HCT116 (cell line): ENCODE data around the gene DCAF4. TPM values are rescaled to one million over a fixed set of nuclear protein-coding genes. Genes with fewer than 3 reads are reported as not detected.

Experiments used
- ATAC-seq: fragments of 200-7000 bp; cut with Tn5 transposase; 2 replicates; pipeline ENCODE4 v1.9.1; 2020; ENCODE audit warnings: mild to moderate bottlenecking, moderate library complexity
- BruUV-seq: library from RNA; stranded (reverse); fragments of 400-500 nt; replicated peaks from 2 replicates; lab custom pipeline; 2021; lab: Mats Ljungman, UMichigan
- CTCF ChIA-PET: fragments of 300-600 bp; sonication (Branson Sonifier 250); formaldehyde crosslinking; loops from one replicate; lab custom pipeline; 2021; ENCODE audit warnings: antibody characterized with exemption; lab: Charles Lee
- POLR2A ChIA-PET: fragments of 300-600, 350-600 bp; sonication (Branson Sonifier 250); formaldehyde crosslinking; loops from one replicate; lab custom pipeline; 2021; ENCODE audit warnings: antibody characterized with exemption; lab: Charles Lee
- RAD21 ChIA-PET, 2 experiments: fragments of 300-600 bp; sonication (Branson Sonifier 250); formaldehyde crosslinking; loops; one replicate each; lab custom pipeline; 2023; ENCODE audit warnings: low total read pairs in 2 of 2; ENCODE audit not compliant: uncharacterized antibody in 2 of 2, unreplicated experiment in 2 of 2, low non-redundant PET in 1 of 2; lab: Charles Lee
- DNase-seq: peaks from one replicate; pipeline ENCODE4 v3.0.0-alpha.2; 2010; ENCODE audit warnings: low read depth, low spot score
- H2AFZ ChIP-seq: fragments of 200-600 bp; shearing (Covaris generic), sonication (generic); 2 replicates; pipeline ENCODE4 v1.6.1; 2017; ENCODE audit warnings: low read depth, mixed run types, mixed read lengths, antibody characterized with exemption, low read length; ENCODE audit not compliant: poor library complexity, severe bottlenecking
- H3K27ac ChIP-seq: 2 replicates; pipeline ENCODE4 v1.5.1; 2012; ENCODE audit warnings: low read depth, low read length
- H3K27me3 ChIP-seq: fragments of 200-600 bp; sonication (generic); 2 replicates; pipeline ENCODE4 v1.6.1; 2016; ENCODE audit warnings: mixed run types, low read length, mixed read lengths; ENCODE audit not compliant: insufficient read depth
- H3K36me3 ChIP-seq, 2 experiments: fragments of 200-500 bp in 1 of 2; fragments of 200-600 bp in 1 of 2; sonication (Bioruptor generic) in 1 of 2; sonication (generic) in 1 of 2; 2 replicates each; pipeline versions ENCODE4 v1.5.1 to v1.6.1; 2014 to 2016; ENCODE audit warnings: low read length in 2 of 2, inconsistent platforms in 1 of 2, mixed read lengths in 1 of 2, mixed run types in 1 of 2; ENCODE audit not compliant: insufficient read depth in 2 of 2, control insufficient read depth in 1 of 2
- H3K4me1 ChIP-seq, 2 experiments: fragments of 200-600 bp in 1 of 2; sonication (generic) in 1 of 2; 2 replicates each; pipeline versions ENCODE4 v1.5.1 to v1.6.1; 2012 to 2017; ENCODE audit warnings: low read length in 2 of 2, inconsistent platforms in 1 of 2, mild to moderate bottlenecking in 1 of 2, mixed read lengths in 1 of 2, mixed run types in 1 of 2, moderate library complexity in 1 of 2; ENCODE audit not compliant: insufficient read depth in 2 of 2, control insufficient read depth in 1 of 2
- H3K4me2 ChIP-seq: fragments of 200-600 bp; sonication (generic); 2 replicates; pipeline ENCODE4 v1.6.1; 2017; ENCODE audit warnings: mixed run types, low read length, mixed read lengths
- H3K4me3 ChIP-seq, 2 experiments: fragments of 200-600 bp in 1 of 2; sonication (generic) in 1 of 2; replicated peaks in 1 of 2; 2 replicates each; pipeline ENCODE4 v1.5.1; 2011 to 2016; ENCODE audit warnings: low read length in 2 of 2, control low read depth in 1 of 2, low read depth in 1 of 2, mild to moderate bottlenecking in 1 of 2, mixed read lengths in 1 of 2, mixed run types in 1 of 2
- H3K79me2 ChIP-seq: fragments of 200-600 bp; sonication (generic); 2 replicates; pipeline ENCODE4 v1.6.1; 2017; ENCODE audit warnings: mild to moderate bottlenecking, mixed run types, low read length, moderate library complexity, mixed read lengths; ENCODE audit not compliant: insufficient read depth
- H3K9ac ChIP-seq: fragments of 200-600 bp; sonication (generic); 2 replicates; pipeline ENCODE4 v1.6.1; 2016; ENCODE audit warnings: low read length, mixed read lengths
- H3K9me2 ChIP-seq: fragments of 200-600 bp; sonication (generic), shearing (Covaris generic); 2 replicates; pipeline ENCODE4 v1.6.1; 2017; ENCODE audit warnings: mixed run types, mild to moderate bottlenecking, moderate library complexity; ENCODE audit not compliant: insufficient read depth
- H3K9me3 ChIP-seq, 2 experiments: fragments of 200-500 bp in 1 of 2; fragments of 200-600 bp in 1 of 2; sonication (Bioruptor generic) in 1 of 2; sonication (generic) in 1 of 2; 2 replicates each; pipeline ENCODE4 v1.6.1; 2014 to 2017; ENCODE audit warnings: low read length in 2 of 2, mixed read lengths in 2 of 2, inconsistent platforms in 1 of 2, low read depth in 1 of 2, mild to moderate bottlenecking in 1 of 2, mixed run types in 1 of 2, moderate library complexity in 1 of 2; ENCODE audit not compliant: control insufficient read depth in 1 of 2, insufficient read depth in 1 of 2
- H4K20me1 ChIP-seq: fragments of 200-600 bp; sonication (generic), shearing (Covaris generic); 2 replicates; pipeline ENCODE4 v1.6.1; 2017; ENCODE audit warnings: mixed run types, mild to moderate bottlenecking, moderate library complexity; ENCODE audit not compliant: insufficient read depth
- CBX3 ChIP-seq: IDR thresholded peaks from 2 replicates; pipeline ENCODE4 v1.6.1; 2012; ENCODE audit warnings: low read depth
- CTCF ChIP-seq, 3 experiments: fragments of 200-600 bp in 1 of 3; sonication (generic) in 1 of 3; IDR thresholded peaks in 2 of 3; conservative IDR thresholded peaks in 1 of 3; 2 replicates each; pipeline ENCODE4 v1.5.1; 2012 to 2017; ENCODE audit warnings: low read depth in 2 of 3, low read length in 2 of 3, antibody characterized with exemption in 1 of 3, borderline replicate concordance in 1 of 3, control low read depth in 1 of 3, mild to moderate bottlenecking in 1 of 3, mixed read lengths in 1 of 3, mixed run types in 1 of 3, moderate library complexity in 1 of 3; ENCODE audit not compliant: insufficient read depth in 1 of 3
- RAD21 ChIP-seq: IDR thresholded peaks from 2 replicates; pipeline ENCODE4 v1.6.1; 2012; ENCODE audit warnings: low read depth, mild to moderate bottlenecking
- intact Hi-C: fragments of 100-400 bp; cut with micrococcal nuclease; formaldehyde crosslinking; loops from 2 replicates; pipeline ENCODE4 v1.10.0; 2022
- total RNA-seq: library from RNA; stranded (reverse); gene quantifications from one replicate; pipeline ENCODE4 v1.2.1, GENCODE V29; 2021; ENCODE audit not compliant: unreplicated experiment

The DCAF4 gene
- total RNA-seq, 1 experiment from 2014 or later = 19.3 TPM

DNA sequence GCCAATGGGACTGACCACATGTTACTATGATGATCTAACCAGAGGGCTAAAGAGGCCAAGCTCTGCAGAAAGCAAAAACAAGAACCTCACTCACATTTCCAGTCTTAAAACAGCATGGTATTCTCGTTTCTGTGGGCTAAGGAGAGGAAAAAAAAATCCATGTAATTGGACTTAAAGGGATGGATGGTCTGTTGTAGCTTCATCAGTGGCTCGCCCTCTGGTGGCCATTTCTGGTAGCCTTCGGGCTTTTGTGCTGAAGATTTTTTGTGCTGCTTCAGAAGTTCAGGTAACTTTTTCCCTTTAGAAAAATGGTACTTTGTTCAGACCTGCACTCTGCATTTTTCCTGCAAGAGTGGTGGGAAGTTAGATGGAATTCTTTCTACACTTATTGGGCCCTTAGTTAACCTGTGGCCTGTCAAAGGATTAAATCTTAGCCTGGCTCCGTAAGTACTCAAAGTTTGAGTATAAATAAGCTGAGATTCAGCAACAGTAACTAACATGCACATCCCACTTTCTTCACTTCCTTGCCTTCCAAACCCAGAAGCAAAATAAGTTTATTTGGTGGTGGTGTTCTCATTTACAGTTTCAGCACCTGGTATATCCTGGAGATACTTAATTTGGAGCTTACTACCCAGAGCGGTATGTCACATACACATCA, 22.3 kb downstream of the DCAF4 start:
- no peaks in the 10 kb centered on the region; a peak in 3 of 4 replicates for H3K36me3 ChIP-seq
- BruUV-seq = no TSS peak

More for the DNA sequence above, 22.3 kb downstream of the DCAF4 start:
- Histone ChIP-seq H3K4me1 (no peaks in the 10 kb centered on the region), H3K9me2 (no peaks in the 10 kb centered on the region), H3K4me3 (no peak overlapping the region), H3K79me2 (no peaks in the 10 kb centered on the region), H3K9ac (no peak overlapping the region), H3K9me3 (no peaks in the 10 kb centered on the region), H3K27me3 (no peaks in the 10 kb centered on the region), H3K27ac (no peak overlapping the region), H3K4me2 (no peak overlapping the region), H4K20me1 (no peaks in the 10 kb centered on the region), H2AFZ (no peak overlapping the region)
- intact Hi-C loops = loop anchor here (1.0 kb wide), 2 partner anchors 43 to 434 kb away; no protein-coding TSS in a partner anchor
- TF ChIP-seq CTCF (IDR thresholded peaks at IDR 0.05 in 2 of 3, conservative IDR thresholded peaks at IDR 0.05 in 1 of 3; ENCODE audit: borderline replicate concordance in 1 of 3, insufficient read depth in 1 of 3, low read depth in 2 of 3, low read length in 2 of 3) (peak; percentile 59 to 89 (median 84); a peak in 5 of 6 replicates), CBX3 (no peak), RAD21 (peak; percentile 63)
- ATAC-seq (peak; percentile 85), DNase-seq (peak; percentile 27)
- ChIA-PET POLR2A (no interaction called here), CTCF (interaction anchor here (0.6 to 3.2 kb wide), 16 partner anchors 9 to 563 kb away, joined by 3 to 41 read pairs (median 4); partner anchors contain the start of gene DCAF4), RAD21 (interaction anchor here (0.6 to 1.4 kb wide), 4 partner anchors 431 to 524 kb away, joined by 3 to 6 read pairs (median 4); no protein-coding TSS in a partner anchor)
